K562 (cell line): ENCODE results near the gene TTC27. TPM values are rescaled to one million over a fixed set of nuclear protein-coding genes. Genes with fewer than 3 reads are reported as not detected.

Experiments
- ATAC-seq: fragments of 200-7000 bp; cut with Tn5 transposase; 3 replicates; pipeline ENCODE4 v1.9.1; 2020; ENCODE audit warnings: moderate library complexity
- BruUV-seq: library from RNA; stranded (reverse); fragments of 400-500 nt; replicated peaks from 2 replicates; lab custom pipeline; 2021; lab: Mats Ljungman, UMichigan
- CTCF ChIA-PET: fragments of 300-600 bp; formaldehyde crosslinking; extraction: SDS; loops from one replicate; lab custom pipeline; 2021; ENCODE audit warnings: low intra/inter-chr PET ratio; lab: Yijun Ruan, JAX
- POLR2A ChIA-PET: fragments of 300-600, 350-650 bp; sonication (Branson Sonifier 250); formaldehyde crosslinking; extraction: SDS; loops from one replicate; lab custom pipeline; 2021; ENCODE audit warnings: antibody characterized with exemption, inconsistent platforms; lab: Yijun Ruan, JAX
- DNase-seq, 4 experiments: peaks; one replicate each; pipeline versions ENCODE4 v3.0.0 to v3.0.0-alpha.2; 2011 to 2018; ENCODE audit warnings: low spot score in 3 of 4, mixed read lengths in 3 of 4; ENCODE audit errors: extremely low read depth in 1 of 4
- FAIRE-seq: peaks from 2 replicates; lab custom pipeline; 2011; peaks lifted over from hg19 to GRCh38; lab: Jason Lieb, UNC
- H2AFZ ChIP-seq: 2 replicates; pipeline ENCODE4 v1.6.0; 2011; ENCODE audit warnings: low read depth, low read length, control low read depth, inconsistent platforms
- H3K27ac ChIP-seq: fragments of 200-600 bp; 3 replicates; pipeline ENCODE4 v1.8.0; 2011; ENCODE audit warnings: low read depth, mild to moderate bottlenecking, control low read depth, inconsistent platforms, low read length, moderate library complexity, mixed read lengths; ENCODE audit errors: extremely low read depth
- H3K27me3 ChIP-seq, 2 experiments: fragments of 300-600 bp in 1 of 2; 2 replicates in 1 of 2; 3 replicates in 1 of 2; pipeline versions ENCODE4 v1.6.0 to v1.8.0; 2011; ENCODE audit warnings: inconsistent platforms in 2 of 2, low read length in 2 of 2, mild to moderate bottlenecking in 1 of 2, mixed read lengths in 1 of 2, moderate library complexity in 1 of 2; ENCODE audit not compliant: control insufficient read depth in 2 of 2, insufficient read depth in 2 of 2
- H3K36me3 ChIP-seq: fragments of 300-600 bp; 3 replicates; pipeline ENCODE4 v1.8.0; 2011; ENCODE audit warnings: mild to moderate bottlenecking, low read length, inconsistent platforms; ENCODE audit not compliant: control insufficient read depth, insufficient read depth
- H3K4me1 ChIP-seq, 2 experiments: fragments of 200-600 bp in 1 of 2; replicated peaks in 1 of 2; 2 replicates in 1 of 2; 3 replicates in 1 of 2; pipeline versions ENCODE4 v1.5.1 to v1.8.0; 2011; ENCODE audit warnings: inconsistent platforms in 2 of 2, low read length in 2 of 2, mild to moderate bottlenecking in 1 of 2, mixed read lengths in 1 of 2, moderate library complexity in 1 of 2; ENCODE audit not compliant: control insufficient read depth in 2 of 2, insufficient read depth in 2 of 2
- H3K4me2 ChIP-seq: 2 replicates; pipeline ENCODE4 v1.6.1; 2011; ENCODE audit warnings: low read length, control low read depth, inconsistent platforms, mixed read lengths; ENCODE audit not compliant: insufficient read depth
- H3K4me3 ChIP-seq: fragments of 200-600 bp; sonication (generic), shearing (Covaris generic); 2 replicates; pipeline ENCODE4 v1.5.1; 2016; ENCODE audit warnings: control low read depth, inconsistent platforms
- H3K79me2 ChIP-seq: fragments of 200-600 bp; 3 replicates; pipeline ENCODE4 v1.8.0; 2011; ENCODE audit warnings: low read length, inconsistent platforms; ENCODE audit not compliant: control insufficient read depth, insufficient read depth
- H3K9ac ChIP-seq, 2 experiments: 2 replicates each; pipeline versions ENCODE4 v1.6.0 to v1.6.1; 2011; ENCODE audit warnings: low read depth in 2 of 2, low read length in 2 of 2, control low read depth in 1 of 2, inconsistent platforms in 1 of 2, mild to moderate bottlenecking in 1 of 2, mixed read lengths in 1 of 2; ENCODE audit not compliant: insufficient read depth in 1 of 2
- H3K9me1 ChIP-seq: one replicate; pipeline ENCODE4 v1.6.0; 2011; ENCODE audit warnings: inconsistent platforms, mild to moderate bottlenecking, low read length, moderate library complexity; ENCODE audit not compliant: control insufficient read depth, insufficient read depth
- H3K9me3 ChIP-seq: replicated peaks from 2 replicates; pipeline ENCODE4 v1.5.1; 2011; ENCODE audit warnings: low read depth, low read length, inconsistent platforms; ENCODE audit not compliant: control insufficient read depth, insufficient read depth
- H4K20me1 ChIP-seq: replicated peaks from 2 replicates; pipeline ENCODE4 v1.6.1; 2011; ENCODE audit warnings: low read length, inconsistent platforms, mixed read lengths; ENCODE audit not compliant: control insufficient read depth, insufficient read depth
- GTF2E2 ChIP-seq: fragments of 200-800 bp; sonication (Bioruptor generic); IDR thresholded peaks from 2 replicates; pipeline ENCODE4 v1.6.1; 2016; ENCODE audit warnings: missing genetic modification characterization, missing compliant biosample characterization
- NFIC ChIP-seq: fragments of 450-650 bp; IDR thresholded peaks from 2 replicates; pipeline ENCODE4 v1.6.1; 2017; ENCODE audit warnings: mild to moderate bottlenecking, inconsistent platforms
- NFXL1 ChIP-seq: fragments of 450-650 bp; formaldehyde crosslinking; IDR thresholded peaks from 2 replicates; pipeline ENCODE4 v1.4.0; 2021; ENCODE audit warnings: mild to moderate bottlenecking
- POLR2A ChIP-seq: fragments of 450-650 bp; conservative IDR thresholded peaks from 2 replicates; pipeline ENCODE4 v1.6.1; 2016
- POLR3G ChIP-seq: IDR thresholded peaks from 2 replicates; pipeline ENCODE4 v1.6.1; 2011; ENCODE audit not compliant: insufficient read length, insufficient replicate concordance; ENCODE audit errors: extremely low read depth
- RBM17 ChIP-seq: fragments of 200-400 bp; formaldehyde crosslinking; IDR thresholded peaks from 2 replicates; pipeline ENCODE4 v1.6.1; 2017; ENCODE audit warnings: low read depth, mild to moderate bottlenecking, low read length, borderline replicate concordance
- STAT5A ChIP-seq: IDR thresholded peaks from 2 replicates; pipeline ENCODE4 v1.6.1; 2012; ENCODE audit warnings: low read length, inconsistent platforms, borderline replicate concordance
- TAF7 ChIP-seq: fragments of 450-650 bp; IDR thresholded peaks from 2 replicates; pipeline ENCODE4 v1.6.1; 2016; ENCODE audit warnings: missing genetic modification characterization, missing compliant biosample characterization
- ZBTB7A ChIP-seq: IDR thresholded peaks from 2 replicates; pipeline ENCODE4 v1.6.1; 2011; ENCODE audit warnings: low read depth, mild to moderate bottlenecking, low read length, moderate library complexity, borderline replicate concordance; ENCODE audit not compliant: control insufficient read depth
- ZFP1 ChIP-seq: fragments of 450-650 bp; formaldehyde crosslinking; IDR thresholded peaks from 2 replicates; pipeline ENCODE4 v1.4.0; 2020; ENCODE audit warnings: mild to moderate bottlenecking, mixed read lengths
- ZNF717 ChIP-seq: fragments of 250-450 bp; sonication (Bioruptor Pico); IDR thresholded peaks from 2 replicates; pipeline ENCODE4 v1.5.0; 2021
- in situ Hi-C: fragments of 300-500 bp; cut with MboI; formaldehyde crosslinking; loops from 4 replicates; pipeline ENCODE4 v1.15.0; 2018; ENCODE audit warnings: inconsistent platforms, mixed read lengths
- intact Hi-C: fragments of 100-400 bp; cut with micrococcal nuclease; formaldehyde crosslinking; loops from 2 replicates; pipeline ENCODE4 v1.14.2; 2022
- polyA plus RNA-seq, 8 experiments: library from polyadenylated mRNA; depleted of rRNA in 4 of 8; stranded (reverse) in 5 of 8; unstranded in 3 of 8; fragments of >200 nt; fragmentation: Nextera tagmentation in 2 of 8; fragmentation: Illumina TruSeq in 1 of 8; extraction: Ambion mirVana in 2 of 8; extraction: Trizol in 1 of 8; gene quantifications; 2 replicates each; pipeline versions ENCODE4 v1.2.1 to v1.2.3, GENCODE V29; 2011 to 2014; ENCODE audit warnings: inconsistent platforms in 1 of 8, missing spikeins in 1 of 8
- total RNA-seq, 7 experiments: library from RNA; depleted of rRNA in 6 of 7; stranded (reverse); fragments of >200 nt in 6 of 7; fragmentation: Illumina TruSeq in 2 of 7; extraction: Trizol in 2 of 7; gene quantifications; 2 replicates each; pipeline versions ENCODE4 v1.2.1 to v1.2.3, GENCODE V29; 2011 to 2021; ENCODE audit warnings: low replicate concordance in 1 of 7
- TF ChIP-seq, protein P1 (sequence below), 2 experiments: fragments of 450-650 bp; IDR thresholded peaks; 2 replicates each; pipeline ENCODE4 v1.6.1; 2016; ENCODE audit warnings: mild to moderate bottlenecking in 2 of 2, borderline replicate concordance in 1 of 2, low read depth in 1 of 2, moderate library complexity in 1 of 2
- TF ChIP-seq, protein P2 (sequence below): fragments of 200-800 bp; sonication (Bioruptor generic); IDR thresholded peaks from 2 replicates; pipeline ENCODE4 v1.6.1; 2017; ENCODE audit warnings: missing genetic modification characterization, missing compliant biosample characterization

The TTC27 gene
- total and polyA plus RNA-seq, 9 of the 15 experiments (the other 6 are each of a cell fraction or from before 2014, with no cell fraction given), result 44.3 to 93.4 (median 57.3) TPM

DNA sequence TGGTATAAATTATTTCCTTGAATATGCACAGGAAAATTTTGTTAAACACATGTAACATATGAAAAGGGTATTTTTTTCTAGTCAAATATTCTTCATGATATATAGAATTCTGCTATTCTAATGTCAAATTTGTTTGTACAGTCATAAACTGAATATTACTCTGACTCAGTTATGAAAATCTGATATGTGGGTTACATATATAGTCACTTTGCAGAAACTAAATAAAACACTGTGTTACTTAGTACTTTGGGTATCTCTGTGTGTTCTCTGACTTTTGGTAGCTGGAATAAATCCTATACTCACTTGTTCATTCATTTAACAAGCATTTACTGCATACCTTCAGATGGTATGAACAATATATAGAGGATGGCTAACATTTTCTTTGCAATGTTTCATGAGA is 159.4 kb downstream of the TTC27 start:
- no TSS peak for BruUV-seq
- DNase-seq, result no peak
- FAIRE-seq, result no peak
- Histone ChIP-seq H3K4me3 (no peak overlapping the region), H3K9me3 (no peaks in the 10 kb centered on the region), H3K27ac (no peak overlapping the region), H3K36me3 (peaks cover 33% of the 10 kb centered on the region), H2AFZ (no peak overlapping the region), H3K79me2 (no peaks in the 10 kb centered on the region), H3K4me2 (no peak overlapping the region), H4K20me1 (no peaks in the 10 kb centered on the region), H3K27me3 (no peaks in the 10 kb centered on the region), H3K9ac (no peak overlapping the region), H3K4me1 (peaks cover 0 to under 1% of the 10 kb centered on the region in 2 experiments; a peak in 1 of 5 replicates), H3K9me1 (no peaks in the 10 kb centered on the region)
- in situ Hi-C loops, result no loop called here
- CTCF ChIA-PET, result interaction anchor here (0.6 kb wide), 1 partner anchor 608 kb away, joined by 5 read pairs; no protein-coding TSS in a partner anchor
- intact Hi-C loops, result no loop called here
- ATAC-seq, result no peak
- POLR2A ChIA-PET, result no interaction called here
- TF ChIP-seq ZBTB7A (no peak), TAF7 (tag) (no peak), RBM17 (no peak), NFIC (no peak), POLR3G (no peak), STAT5A (no peak), POLR2A (no peak), ZNF717 (CRISPR knock-in tag) (no peak), NFXL1 (CRISPR knock-in tag) (no peak), GTF2E2 (no peak), ZFP1 (CRISPR knock-in tag) (no peak)
- TF ChIP-seq, protein P1, sequence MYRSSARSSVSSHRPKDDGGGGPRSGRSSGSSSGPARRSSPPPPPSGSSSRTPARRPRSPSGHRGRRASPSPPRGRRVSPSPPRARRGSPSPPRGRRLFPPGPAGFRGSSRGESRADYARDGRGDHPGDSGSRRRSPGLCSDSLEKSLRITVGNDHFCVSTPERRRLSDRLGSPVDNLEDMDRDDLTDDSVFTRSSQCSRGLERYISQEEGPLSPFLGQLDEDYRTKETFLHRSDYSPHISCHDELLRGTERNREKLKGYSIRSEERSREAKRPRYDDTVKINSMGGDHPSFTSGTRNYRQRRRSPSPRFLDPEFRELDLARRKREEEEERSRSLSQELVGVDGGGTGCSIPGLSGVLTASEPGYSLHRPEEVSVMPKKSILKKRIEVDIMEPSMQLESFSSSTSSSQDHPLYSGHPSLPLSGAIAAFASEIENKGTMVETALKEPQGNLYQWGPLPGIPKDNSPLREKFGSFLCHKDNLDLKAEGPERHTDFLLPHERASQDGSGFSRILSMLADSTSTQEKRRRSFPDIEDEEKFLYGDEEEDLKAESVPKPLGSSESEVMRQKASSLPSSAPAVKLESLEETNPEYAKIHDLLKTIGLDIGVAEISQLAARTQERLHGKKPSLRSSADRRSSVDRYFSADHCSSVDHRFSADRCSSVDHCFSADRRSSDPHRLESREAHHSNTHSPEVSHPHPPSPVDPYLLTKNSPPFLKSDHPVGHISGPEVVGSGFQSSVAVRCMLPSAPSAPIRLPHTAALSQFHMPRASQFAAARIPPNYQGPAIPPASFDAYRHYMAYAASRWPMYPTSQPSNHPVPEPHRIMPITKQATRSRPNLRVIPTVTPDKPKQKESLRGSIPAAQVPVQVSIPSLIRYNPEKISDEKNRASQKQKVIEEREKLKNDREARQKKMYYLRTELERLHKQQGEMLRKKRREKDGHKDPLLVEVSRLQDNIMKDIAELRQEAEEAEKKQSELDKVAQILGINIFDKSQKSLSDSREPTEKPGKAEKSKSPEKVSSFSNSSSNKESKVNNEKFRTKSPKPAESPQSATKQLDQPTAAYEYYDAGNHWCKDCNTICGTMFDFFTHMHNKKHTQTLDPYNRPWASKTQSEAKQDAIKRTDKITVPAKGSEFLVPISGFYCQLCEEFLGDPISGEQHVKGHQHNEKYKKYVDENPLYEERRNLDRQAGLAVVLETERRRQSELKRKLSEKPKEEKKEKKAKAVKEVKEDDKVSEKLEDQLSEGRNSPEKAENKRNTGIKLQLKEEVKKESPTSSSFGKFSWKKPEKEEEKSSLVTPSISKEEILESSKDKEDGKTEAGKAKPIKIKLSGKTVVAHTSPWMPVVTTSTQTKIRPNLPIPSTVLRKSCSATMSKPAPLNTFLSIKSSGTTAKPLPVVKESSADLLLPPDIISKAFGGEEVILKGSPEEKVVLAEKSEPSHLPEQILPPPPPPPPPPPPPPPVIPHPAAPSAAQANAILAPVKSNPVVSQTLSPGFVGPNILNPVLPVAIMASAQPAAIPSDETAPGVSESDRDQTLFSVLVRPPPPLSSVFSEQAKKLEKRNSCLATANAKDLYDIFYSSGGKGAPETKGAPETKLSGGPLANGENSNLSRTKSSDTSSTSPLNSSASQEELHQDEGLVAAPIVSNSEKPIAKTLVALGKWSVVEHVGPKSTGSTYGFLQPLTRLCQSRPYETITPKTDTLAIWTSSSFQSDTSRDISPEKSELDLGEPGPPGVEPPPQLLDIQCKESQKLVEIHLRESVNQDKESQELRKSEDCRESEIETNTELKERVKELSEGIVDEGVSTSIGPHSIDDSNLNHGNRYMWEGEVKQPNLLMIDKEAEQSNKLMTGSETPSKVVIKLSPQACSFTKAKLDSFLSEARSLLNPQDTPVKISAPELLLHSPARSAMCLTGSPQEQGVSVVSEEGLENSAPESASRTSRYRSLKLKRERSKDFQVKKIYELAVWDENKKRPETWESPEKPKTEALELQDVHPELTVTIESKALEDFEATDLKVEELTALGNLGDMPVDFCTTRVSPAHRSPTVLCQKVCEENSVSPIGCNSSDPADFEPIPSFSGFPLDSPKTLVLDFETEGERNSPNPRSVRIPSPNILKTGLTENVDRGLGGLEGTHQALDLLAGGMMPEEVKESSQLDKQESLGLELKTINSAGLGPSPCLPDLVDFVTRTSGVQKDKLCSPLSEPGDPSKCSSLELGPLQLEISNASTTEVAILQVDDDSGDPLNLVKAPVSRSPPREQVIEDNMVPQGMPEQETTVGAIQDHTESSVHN (IDR thresholded peaks at IDR 0.05; ENCODE audit: borderline replicate concordance in 1 of 2, low read depth in 1 of 2), result no peak
- TF ChIP-seq, protein P2, sequence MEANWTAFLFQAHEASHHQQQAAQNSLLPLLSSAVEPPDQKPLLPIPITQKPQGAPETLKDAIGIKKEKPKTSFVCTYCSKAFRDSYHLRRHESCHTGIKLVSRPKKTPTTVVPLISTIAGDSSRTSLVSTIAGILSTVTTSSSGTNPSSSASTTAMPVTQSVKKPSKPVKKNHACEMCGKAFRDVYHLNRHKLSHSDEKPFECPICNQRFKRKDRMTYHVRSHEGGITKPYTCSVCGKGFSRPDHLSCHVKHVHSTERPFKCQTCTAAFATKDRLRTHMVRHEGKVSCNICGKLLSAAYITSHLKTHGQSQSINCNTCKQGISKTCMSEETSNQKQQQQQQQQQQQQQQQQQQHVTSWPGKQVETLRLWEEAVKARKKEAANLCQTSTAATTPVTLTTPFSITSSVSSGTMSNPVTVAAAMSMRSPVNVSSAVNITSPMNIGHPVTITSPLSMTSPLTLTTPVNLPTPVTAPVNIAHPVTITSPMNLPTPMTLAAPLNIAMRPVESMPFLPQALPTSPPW (CRISPR knock-in tag), result no peak
